Hindlimb muscle (tissue), 1 donor: Measurements from ENCODE around the gene TMEM240. TPM values are rescaled to one million over a fixed set of nuclear protein-coding genes. Genes with fewer than 3 reads are reported as not detected.
"Not testable (repeated sequence)": the region's sequence is repeated elsewhere in the genome, so short reads cannot be mapped to it uniquely, and the experiment has no call there.

Source experiments
- DNase-seq: peaks from one replicate; pipeline ENCODE4 v3.0.0-alpha.2; 2013
- polyA plus RNA-seq: library from polyadenylated mRNA; unstranded; fragments of 120-200 nt; gene quantifications from one replicate; pipeline ENCODE4 v1.2.1, GENCODE V29; 2013; ENCODE audit not compliant: insufficient read length

The TMEM240 gene
- polyA plus RNA-seq, 1 donor: 4.8 TPM

- DNase-seq: no peak
Measured at GRCh38 chr1:1490633-1491230, 49.7 kb downstream of the TMEM240 start.

- no peak for DNase-seq
Measured at GRCh38 chr1:1489861-1490260, 50.6 kb downstream of the TMEM240 start.

GRCh38 chr1:1489231-1489630 is 51.2 kb downstream of the TMEM240 start:
- no peak for DNase-seq

- no peak for DNase-seq
Measured at GRCh38 chr1:1487701-1488100, 52.7 kb downstream of the TMEM240 start.

- not testable (repeated sequence) for DNase-seq
Measured at GRCh38 chr1:1485755-1486317, 54.6 kb downstream of the TMEM240 start.

GRCh38 chr1:1484976-1485750 is 55.3 kb downstream of the TMEM240 start:
- not testable (repeated sequence) for DNase-seq

Other genes with a start within 250 kb of the TMEM240 start
- 54.6 TPM for gene ACAP3, start 232.7 kb downstream of the TMEM240 start, polyA plus RNA-seq
- 7.0 TPM for gene PUSL1, start 232.0 kb downstream of the TMEM240 start, polyA plus RNA-seq
- gene INTS11, start 216.0 kb downstream of the TMEM240 start, polyA plus RNA-seq: 87.7 TPM
- 20.2 TPM for gene CPTP, start 215.8 kb downstream of the TMEM240 start, polyA plus RNA-seq
- 3.9 TPM for gene TAS1R3, start 209.3 kb downstream of the TMEM240 start, polyA plus RNA-seq
- 54.3 TPM for gene DVL1, start 191.2 kb downstream of the TMEM240 start, polyA plus RNA-seq
- gene MXRA8, start 182.1 kb downstream of the TMEM240 start, polyA plus RNA-seq: 73.1 TPM
- 71.7 TPM for gene AURKAIP1, start 165.4 kb downstream of the TMEM240 start, polyA plus RNA-seq
- 174 TPM for gene CCNL2, start 141.3 kb downstream of the TMEM240 start, polyA plus RNA-seq
- gene MRPL20, start 133.3 kb downstream of the TMEM240 start, polyA plus RNA-seq: 91.1 TPM
- gene ANKRD65, start 119.3 kb downstream of the TMEM240 start, polyA plus RNA-seq: 24.7 TPM
- 72.5 TPM for gene VWA1, start 104.9 kb downstream of the TMEM240 start, polyA plus RNA-seq
- gene ATAD3C, start 90.9 kb downstream of the TMEM240 start, polyA plus RNA-seq: 0.90 TPM
- gene ATAD3B, start 68.9 kb downstream of the TMEM240 start, polyA plus RNA-seq: 13.0 TPM
- gene ATAD3A, start 28.5 kb downstream of the TMEM240 start, polyA plus RNA-seq: 23.1 TPM
- 92.1 TPM for gene SSU72, start 34.2 kb upstream of the TMEM240 start, polyA plus RNA-seq
- gene FNDC10, start 59.5 kb upstream of the TMEM240 start, polyA plus RNA-seq: 3.0 TPM
- gene MIB2, start 74.9 kb upstream of the TMEM240 start, polyA plus RNA-seq: 92.6 TPM
- gene MMP23B, start 91.5 kb upstream of the TMEM240 start, polyA plus RNA-seq: 38.1 TPM
- 39.0 TPM for gene CDK11B, start 118.4 kb upstream of the TMEM240 start, polyA plus RNA-seq
- 37.7 TPM for gene SLC35E2B, start 152.2 kb upstream of the TMEM240 start, polyA plus RNA-seq
- 27.0 TPM for gene CDK11A, start 183.7 kb upstream of the TMEM240 start, polyA plus RNA-seq
- 32.4 TPM for gene NADK, start 237.8 kb upstream of the TMEM240 start, polyA plus RNA-seq